AG09309 (cell line): ENCODE data around the gene GDPD2.
A peak's percentile ranks its signal among the peaks of the same experiment; 100 is the strongest.
"Not testable (repeated sequence)": the region's sequence is repeated elsewhere in the genome, so short reads cannot be mapped to it uniquely, and the experiment has no call there.

Experiments
- DNase-seq: peaks from one replicate; pipeline ENCODE4 v3.0.0-alpha.2; 2010; ENCODE audit warnings: low read depth
- H3K4me3 ChIP-seq: 2 replicates; pipeline ENCODE4 v1.5.1; 2011; ENCODE audit warnings: mild to moderate bottlenecking, low read depth, low read length, moderate library complexity; ENCODE audit not compliant: control insufficient read depth
- TF ChIP-seq, protein P1 (sequence below): IDR thresholded peaks from 2 replicates; pipeline ENCODE4 v1.5.1; 2011; ENCODE audit warnings: mild to moderate bottlenecking, low read depth, low read length, inconsistent platforms; ENCODE audit not compliant: insufficient read depth, control insufficient read depth; ENCODE audit errors: missing control alignments

The GDPD2 gene, protein sequence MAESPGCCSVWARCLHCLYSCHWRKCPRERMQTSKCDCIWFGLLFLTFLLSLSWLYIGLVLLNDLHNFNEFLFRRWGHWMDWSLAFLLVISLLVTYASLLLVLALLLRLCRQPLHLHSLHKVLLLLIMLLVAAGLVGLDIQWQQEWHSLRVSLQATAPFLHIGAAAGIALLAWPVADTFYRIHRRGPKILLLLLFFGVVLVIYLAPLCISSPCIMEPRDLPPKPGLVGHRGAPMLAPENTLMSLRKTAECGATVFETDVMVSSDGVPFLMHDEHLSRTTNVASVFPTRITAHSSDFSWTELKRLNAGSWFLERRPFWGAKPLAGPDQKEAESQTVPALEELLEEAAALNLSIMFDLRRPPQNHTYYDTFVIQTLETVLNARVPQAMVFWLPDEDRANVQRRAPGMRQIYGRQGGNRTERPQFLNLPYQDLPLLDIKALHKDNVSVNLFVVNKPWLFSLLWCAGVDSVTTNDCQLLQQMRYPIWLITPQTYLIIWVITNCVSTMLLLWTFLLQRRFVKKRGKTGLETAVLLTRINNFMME

DNA sequence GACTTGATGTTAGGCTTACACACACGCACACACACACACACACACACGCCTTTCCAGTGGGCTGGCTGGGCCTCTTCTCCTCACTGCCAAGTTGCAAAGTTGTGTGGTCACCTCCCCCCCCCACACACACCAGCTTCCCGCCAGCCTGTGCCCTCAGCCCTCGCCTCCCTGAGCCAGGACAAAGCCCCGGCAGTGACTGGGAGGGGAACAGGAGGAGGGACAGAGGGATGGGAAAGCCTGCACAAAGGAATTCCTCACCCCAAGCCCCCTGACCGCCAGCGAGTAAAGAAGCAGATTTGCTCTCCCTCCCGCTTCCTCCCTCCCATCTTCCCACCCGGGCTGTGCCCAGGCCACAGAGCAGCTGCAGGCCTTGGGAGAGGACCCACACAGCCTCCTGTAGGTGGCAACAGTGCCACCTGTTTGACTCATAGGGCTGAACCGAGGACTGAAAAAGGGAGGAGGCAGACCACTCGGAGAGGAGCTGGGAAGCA, at the start of gene GDPD2:
TSS of gene GDPD2 (plus strand) at position 464 of the 491 bp plus-strand sequence. CDS start 1,671 bp downstream, outside the sequence.
- TF ChIP-seq, protein P1, sequence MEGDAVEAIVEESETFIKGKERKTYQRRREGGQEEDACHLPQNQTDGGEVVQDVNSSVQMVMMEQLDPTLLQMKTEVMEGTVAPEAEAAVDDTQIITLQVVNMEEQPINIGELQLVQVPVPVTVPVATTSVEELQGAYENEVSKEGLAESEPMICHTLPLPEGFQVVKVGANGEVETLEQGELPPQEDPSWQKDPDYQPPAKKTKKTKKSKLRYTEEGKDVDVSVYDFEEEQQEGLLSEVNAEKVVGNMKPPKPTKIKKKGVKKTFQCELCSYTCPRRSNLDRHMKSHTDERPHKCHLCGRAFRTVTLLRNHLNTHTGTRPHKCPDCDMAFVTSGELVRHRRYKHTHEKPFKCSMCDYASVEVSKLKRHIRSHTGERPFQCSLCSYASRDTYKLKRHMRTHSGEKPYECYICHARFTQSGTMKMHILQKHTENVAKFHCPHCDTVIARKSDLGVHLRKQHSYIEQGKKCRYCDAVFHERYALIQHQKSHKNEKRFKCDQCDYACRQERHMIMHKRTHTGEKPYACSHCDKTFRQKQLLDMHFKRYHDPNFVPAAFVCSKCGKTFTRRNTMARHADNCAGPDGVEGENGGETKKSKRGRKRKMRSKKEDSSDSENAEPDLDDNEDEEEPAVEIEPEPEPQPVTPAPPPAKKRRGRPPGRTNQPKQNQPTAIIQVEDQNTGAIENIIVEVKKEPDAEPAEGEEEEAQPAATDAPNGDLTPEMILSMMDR = peak; percentile 25
- no peak within 1 kb of the TSS for H3K4me3 ChIP-seq
- DNase-seq = no peak

DNA sequence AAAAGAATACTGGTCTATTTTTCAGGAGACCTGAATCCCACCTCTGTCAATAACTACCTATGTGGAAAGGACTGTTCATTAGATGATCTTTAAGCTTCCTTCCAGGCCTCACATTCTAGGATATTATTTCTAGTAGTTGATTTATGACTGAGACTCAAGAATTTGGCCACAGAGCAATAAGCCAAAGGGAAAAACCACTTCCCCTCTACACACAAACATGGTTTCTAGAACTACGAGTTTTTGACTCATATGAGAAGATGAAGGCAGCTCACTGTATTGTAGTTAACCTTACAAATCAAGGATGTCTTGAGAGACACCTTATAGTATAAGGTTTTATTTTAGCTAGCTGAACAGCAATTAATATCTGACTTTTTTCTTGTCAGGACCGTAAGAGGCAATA, 36.9 kb upstream of the GDPD2 start:
- TF ChIP-seq, protein P1 = no peak
- DNase-seq = no peak
- no peak overlapping the region for H3K4me3 ChIP-seq

DNA sequence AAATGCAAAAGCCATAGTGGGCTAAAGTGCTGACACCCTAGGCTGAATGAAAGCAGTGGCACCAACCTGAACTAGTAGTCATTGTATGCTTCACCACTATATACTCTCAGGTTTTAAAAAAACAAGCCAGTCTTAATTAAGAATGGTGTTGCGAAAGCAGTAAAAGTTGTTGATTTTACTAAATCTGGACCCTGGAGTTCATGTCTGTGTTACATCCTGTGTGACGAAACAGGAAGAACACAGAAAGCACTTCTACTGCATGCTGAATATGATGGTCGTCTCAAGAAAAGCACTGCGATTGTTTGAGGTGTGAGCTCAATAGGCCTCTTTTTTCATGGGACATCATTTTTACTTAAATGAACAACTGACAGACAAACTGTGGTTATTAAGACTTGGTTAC, 24.2 kb upstream of the GDPD2 start:
- H3K4me3 ChIP-seq = no peak overlapping the region
- no peak for DNase-seq
- TF ChIP-seq, protein P1 = no peak

DNA sequence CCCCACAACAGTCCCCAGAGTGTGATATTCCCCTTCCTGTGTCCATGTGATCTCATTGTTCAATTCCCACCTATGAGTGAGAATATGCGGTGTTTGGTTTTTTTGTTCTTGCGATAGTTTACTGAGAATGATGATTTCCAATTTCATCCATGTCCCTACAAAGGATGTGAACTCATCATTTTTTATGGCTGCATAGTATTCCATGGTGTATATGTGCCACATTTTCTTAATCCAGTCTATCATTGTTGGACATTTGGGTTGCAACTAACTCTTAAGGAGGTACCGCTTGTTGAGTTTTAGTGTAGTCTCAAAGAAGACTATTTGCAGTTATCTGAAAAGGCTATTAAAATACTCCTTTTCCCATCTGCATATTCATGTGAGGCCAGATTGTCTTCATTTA, 22.9 kb upstream of the GDPD2 start:
- not testable (repeated sequence) for DNase-seq

DNA sequence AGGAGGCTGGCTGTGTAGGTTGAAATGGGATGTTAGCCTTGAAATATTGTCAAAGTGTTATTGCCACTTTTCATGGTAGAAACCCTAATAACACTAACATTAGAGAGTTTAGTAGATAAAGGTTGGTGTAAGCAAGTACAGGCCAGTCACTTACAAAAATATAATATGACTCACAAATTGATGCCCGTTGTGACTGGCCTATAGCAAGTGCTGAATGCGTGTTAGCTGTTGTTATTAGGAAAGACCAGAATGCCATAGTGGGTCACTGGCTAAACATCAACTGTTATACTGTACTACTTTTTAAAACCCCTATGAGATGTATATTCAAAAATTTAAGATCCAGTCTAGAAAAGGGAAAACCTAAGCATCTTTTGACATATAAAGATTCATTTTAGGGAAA, 20.4 kb upstream of the GDPD2 start:
- TF ChIP-seq, protein P1 = no peak
- no peak overlapping the region for H3K4me3 ChIP-seq
- DNase-seq = no peak

More for the DNA sequence above, 22.9 kb upstream of the GDPD2 start:
- not testable (repeated sequence) for H3K4me3 ChIP-seq

DNA sequence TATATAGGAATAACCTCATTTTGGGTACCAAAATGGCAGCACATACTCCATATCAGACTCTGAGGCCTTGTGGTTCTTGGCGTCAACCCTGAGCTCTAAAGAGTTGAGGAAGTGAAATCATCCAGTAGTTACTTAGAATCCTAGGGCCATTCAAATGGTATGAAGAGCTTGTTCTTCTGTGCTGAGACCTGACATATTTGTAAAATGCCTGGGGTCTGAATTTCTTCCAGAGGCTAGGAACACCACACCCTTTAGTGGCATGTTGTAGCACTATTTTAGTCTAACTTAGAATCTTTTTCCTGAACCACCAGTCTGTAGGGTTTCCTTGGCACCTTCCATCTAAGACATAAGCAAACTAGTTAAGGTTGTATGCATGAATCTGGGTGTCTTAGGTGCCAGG, 18.1 kb upstream of the GDPD2 start:
- TF ChIP-seq, protein P1 = no peak
- DNase-seq = no peak
- H3K4me3 ChIP-seq = no peak overlapping the region

DNA sequence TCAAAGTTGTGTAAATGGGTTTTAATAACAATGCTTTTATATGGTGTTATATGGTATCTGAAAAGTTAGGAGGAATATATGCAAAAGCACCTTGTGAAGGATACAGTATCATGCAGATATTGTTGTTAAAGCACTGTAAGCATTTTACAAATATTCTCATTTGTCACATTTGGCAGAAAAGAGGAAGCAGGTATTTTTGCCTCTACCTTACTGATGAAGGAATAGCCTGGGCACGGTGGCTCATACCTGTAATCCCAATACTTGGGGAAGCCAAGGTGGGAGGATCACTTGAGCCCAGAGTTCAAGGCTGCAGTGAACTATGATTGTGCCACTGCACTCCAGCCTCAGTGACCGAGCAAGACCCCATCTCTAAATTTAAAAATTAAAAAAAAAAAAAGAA, 12.2 kb upstream of the GDPD2 start:
- no peak for DNase-seq
- TF ChIP-seq, protein P1 = no peak
- H3K4me3 ChIP-seq = no peak overlapping the region
